HepG2 (cell line): ENCODE measurements around the gene MAGEA3.
"Not testable (repeated sequence)": the region's sequence is repeated elsewhere in the genome, so short reads cannot be mapped to it uniquely, and the experiment has no call there.

Experiments
- ELF3 ChIP-seq: IDR thresholded peaks from 2 replicates; pipeline ENCODE4 v1.6.1; 2016; ENCODE audit warnings: missing genetic modification reagents, missing compliant biosample characterization
- HOXD1 ChIP-seq: sonication (generic); formaldehyde crosslinking; IDR thresholded peaks from 2 replicates; pipeline ENCODE4 v1.5.0; 2020; ENCODE audit warnings: missing genetic modification reagents
- KMT2B ChIP-seq: IDR thresholded peaks from 2 replicates; pipeline ENCODE4 v1.6.1; 2016; ENCODE audit warnings: missing genetic modification reagents, missing compliant biosample characterization
- TF ChIP-seq, protein P1 (sequence below): sonication (generic); formaldehyde crosslinking; IDR thresholded peaks from 2 replicates; pipeline ENCODE4 v1.4.0; 2020; ENCODE audit warnings: missing genetic modification reagents

DNA sequence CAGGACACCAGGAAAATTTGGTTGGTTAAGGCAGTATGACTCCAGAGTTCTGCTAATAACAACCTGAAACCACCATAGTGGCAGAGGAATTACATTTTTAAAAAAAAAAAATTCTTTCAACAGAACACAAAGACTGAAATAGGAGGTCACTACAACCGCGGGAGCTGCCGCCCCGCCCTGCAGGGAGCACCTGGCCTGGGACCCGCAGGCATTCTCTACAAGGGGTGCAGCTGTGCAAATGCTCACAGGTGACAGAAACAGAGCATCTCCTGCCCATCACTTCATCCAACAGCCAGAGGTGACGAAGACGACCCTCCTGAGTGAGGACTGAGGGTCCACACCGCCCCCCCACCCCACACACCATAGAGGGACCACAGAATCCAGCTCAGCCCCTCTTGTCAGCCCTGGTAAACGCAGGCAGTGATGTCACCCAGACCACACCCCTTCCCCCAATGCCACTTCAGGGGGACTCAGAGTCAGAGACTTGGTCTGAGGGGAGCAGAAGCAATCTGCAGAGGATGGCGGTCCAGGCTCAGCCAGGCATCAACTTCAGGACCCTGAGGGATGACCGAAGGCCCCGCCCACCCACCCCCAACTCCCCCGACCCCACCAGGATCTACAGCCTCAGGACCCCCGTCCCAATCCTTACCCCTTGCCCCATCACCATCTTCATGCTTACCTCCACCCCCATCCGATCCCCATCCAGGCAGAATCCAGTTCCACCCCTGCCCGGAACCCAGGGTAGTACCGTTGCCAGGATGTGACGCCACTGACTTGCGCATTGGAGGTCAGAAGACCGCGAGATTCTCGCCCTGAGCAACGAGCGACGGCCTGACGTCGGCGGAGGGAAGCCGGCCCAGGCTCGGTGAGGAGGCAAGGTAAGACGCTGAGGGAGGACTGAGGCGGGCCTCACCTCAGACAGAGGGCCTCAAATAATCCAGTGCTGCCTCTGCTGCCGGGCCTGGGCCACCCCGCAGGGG lies at the start of gene MAGEA3:
- not testable (repeated sequence) for TF ChIP-seq HOXD1 (CRISPR knock-in tag); ELF3; KMT2B (CRISPR knock-in tag)
- TF ChIP-seq, protein P1, sequence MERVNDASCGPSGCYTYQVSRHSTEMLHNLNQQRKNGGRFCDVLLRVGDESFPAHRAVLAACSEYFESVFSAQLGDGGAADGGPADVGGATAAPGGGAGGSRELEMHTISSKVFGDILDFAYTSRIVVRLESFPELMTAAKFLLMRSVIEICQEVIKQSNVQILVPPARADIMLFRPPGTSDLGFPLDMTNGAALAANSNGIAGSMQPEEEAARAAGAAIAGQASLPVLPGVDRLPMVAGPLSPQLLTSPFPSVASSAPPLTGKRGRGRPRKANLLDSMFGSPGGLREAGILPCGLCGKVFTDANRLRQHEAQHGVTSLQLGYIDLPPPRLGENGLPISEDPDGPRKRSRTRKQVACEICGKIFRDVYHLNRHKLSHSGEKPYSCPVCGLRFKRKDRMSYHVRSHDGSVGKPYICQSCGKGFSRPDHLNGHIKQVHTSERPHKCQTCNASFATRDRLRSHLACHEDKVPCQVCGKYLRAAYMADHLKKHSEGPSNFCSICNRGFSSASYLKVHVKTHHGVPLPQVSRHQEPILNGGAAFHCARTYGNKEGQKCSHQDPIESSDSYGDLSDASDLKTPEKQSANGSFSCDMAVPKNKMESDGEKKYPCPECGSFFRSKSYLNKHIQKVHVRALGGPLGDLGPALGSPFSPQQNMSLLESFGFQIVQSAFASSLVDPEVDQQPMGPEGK (CRISPR knock-in tag), result not testable (repeated sequence)
